Epithelial cell of proximal tubule (primary cell): ENCODE data around the gene FBXO40. TPM values are rescaled to one million over a fixed set of nuclear protein-coding genes. Genes with fewer than 3 reads are reported as not detected.
"Not testable (repeated sequence)": the region's sequence is repeated elsewhere in the genome, so short reads cannot be mapped to it uniquely, and the experiment has no call there.

Experiments
- DNase-seq: peaks from one replicate; pipeline ENCODE4 v3.0.0-alpha.2; 2011; ENCODE audit warnings: low read depth
- H3K4me3 ChIP-seq: 2 replicates; pipeline ENCODE4 v1.5.1; 2011; ENCODE audit warnings: low read depth, mild to moderate bottlenecking, low read length
- total RNA-seq: library from RNA; depleted of rRNA; stranded (reverse); fragments of >200 nt; gene quantifications from 2 replicates; pipeline ENCODE4 v1.2.3, GENCODE V29; 2015
- TF ChIP-seq, protein P1 (sequence below): conservative IDR thresholded peaks from 2 replicates; pipeline ENCODE4 v1.5.1; 2012; ENCODE audit warnings: low read depth, mild to moderate bottlenecking, low read length

FBXO40 gene
- total RNA-seq, 1 donor from 2014 or later: not detected

DNA sequence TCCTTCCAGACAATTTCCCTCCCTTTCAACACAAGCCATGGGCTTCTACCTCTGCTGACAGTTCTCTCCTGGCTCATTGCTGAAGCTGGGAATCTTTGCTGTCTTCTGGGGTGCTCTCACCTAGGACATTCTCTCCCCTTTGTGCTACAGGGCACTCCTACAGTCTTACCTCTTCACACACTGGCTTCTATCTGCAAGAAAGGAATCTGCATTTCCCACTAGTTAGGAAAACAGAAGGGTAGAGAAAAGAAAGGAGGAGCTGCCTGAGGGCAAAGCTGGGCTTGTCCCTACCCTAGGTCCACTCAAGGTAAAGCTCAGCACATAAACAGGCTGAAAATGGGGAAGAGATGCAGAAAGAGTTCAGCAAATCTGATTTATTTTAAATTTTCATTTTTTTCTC is 31.0 kb upstream of the FBXO40 start:
- no peak overlapping the region for H3K4me3 ChIP-seq
- TF ChIP-seq, protein P1, sequence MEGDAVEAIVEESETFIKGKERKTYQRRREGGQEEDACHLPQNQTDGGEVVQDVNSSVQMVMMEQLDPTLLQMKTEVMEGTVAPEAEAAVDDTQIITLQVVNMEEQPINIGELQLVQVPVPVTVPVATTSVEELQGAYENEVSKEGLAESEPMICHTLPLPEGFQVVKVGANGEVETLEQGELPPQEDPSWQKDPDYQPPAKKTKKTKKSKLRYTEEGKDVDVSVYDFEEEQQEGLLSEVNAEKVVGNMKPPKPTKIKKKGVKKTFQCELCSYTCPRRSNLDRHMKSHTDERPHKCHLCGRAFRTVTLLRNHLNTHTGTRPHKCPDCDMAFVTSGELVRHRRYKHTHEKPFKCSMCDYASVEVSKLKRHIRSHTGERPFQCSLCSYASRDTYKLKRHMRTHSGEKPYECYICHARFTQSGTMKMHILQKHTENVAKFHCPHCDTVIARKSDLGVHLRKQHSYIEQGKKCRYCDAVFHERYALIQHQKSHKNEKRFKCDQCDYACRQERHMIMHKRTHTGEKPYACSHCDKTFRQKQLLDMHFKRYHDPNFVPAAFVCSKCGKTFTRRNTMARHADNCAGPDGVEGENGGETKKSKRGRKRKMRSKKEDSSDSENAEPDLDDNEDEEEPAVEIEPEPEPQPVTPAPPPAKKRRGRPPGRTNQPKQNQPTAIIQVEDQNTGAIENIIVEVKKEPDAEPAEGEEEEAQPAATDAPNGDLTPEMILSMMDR: no peak
- no peak for DNase-seq

GRCh38 chr3:121566773-121567172 is 26.4 kb upstream of the FBXO40 start:
- no peak for DNase-seq
- H3K4me3 ChIP-seq: no peak overlapping the region
- TF ChIP-seq, protein P1: no peak

- H3K4me3 ChIP-seq: no peak within 1 kb of the TSS
- DNase-seq: no peak
- TF ChIP-seq, protein P1: no peak
These were observed 25.5 kb upstream of the FBXO40 start, which contains the start of gene ARGFX for GRCh38 chr3:121567649-121568048. Gene ARGFX (plus strand): TSS chr3:121567949. CDS start chr3:121570714, 2,765 bp downstream.

DNA sequence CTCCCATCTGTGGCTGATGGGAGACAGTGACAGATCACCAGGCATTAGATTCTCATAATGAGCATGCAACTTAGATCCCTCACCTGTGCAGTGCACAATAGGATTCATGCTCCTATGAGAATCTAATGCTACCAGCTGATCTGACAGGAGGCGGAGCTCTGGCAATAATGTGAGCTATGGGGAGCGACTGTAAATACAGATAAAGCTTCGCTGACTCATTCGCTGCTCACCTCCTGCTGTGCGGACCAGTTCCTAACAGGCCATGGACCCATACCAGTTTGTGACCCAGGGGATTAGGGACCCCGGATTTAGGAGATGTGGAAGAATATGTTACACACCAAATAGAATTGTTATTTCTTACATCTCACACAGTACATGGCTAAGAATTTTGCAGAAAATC is 18.7 kb upstream of the FBXO40 start:
- TF ChIP-seq, protein P1: no peak
- H3K4me3 ChIP-seq: no peak overlapping the region
- no peak for DNase-seq

DNA sequence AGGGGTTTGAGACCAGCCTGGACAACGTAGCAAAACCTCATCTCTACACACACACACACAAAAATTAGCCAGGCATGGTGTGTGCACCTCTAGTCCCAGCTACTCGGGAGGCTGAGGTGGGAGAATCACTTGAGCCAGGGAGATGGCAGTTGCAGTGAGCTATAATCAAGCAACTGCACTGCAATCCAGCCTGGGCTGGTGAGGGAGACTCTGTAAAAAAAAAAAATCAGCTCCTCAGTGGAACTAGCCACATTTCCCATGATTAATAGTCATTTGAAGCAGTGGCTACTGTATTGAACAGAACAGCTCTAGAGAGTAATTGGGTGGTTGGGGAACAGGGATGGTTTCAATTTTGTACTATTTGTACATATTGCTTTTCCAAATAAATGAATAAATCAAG is 11.5 kb upstream of the FBXO40 start:
- TF ChIP-seq, protein P1: no peak
- no peak for DNase-seq
- no peak overlapping the region for H3K4me3 ChIP-seq

- TF ChIP-seq, protein P1: no peak
- H3K4me3 ChIP-seq: no peak overlapping the region
- DNase-seq: no peak
These were observed 8.8 kb upstream of the FBXO40 start for GRCh38 chr3:121584418-121584817.

DNA sequence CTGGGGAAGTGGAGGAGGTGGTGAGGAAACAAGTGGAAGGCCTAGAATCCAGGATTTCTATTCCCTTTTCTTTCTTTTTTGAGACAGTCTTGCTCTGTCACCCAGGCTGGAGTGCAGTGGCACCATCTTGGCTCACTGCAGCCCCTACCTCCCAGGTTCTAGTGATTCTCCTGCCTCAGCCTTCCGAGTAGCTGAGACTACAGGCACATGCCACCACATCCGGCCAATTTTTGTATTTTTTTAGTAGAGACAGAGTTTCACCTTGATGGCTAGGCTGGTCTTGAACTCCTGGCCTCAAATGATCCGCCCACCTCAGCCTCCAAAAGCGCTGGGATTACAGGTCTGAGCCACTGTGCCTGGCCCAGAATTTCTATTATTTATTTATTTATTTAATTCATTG is 627 bp downstream of the FBXO40 start:
- not testable (repeated sequence) for DNase-seq, H3K4me3 ChIP-seq
